Activated CD8-positive, alpha-beta memory T cell treated with anti-CD3 and anti-CD28 coated beads, Interleukin-2, amount 50 U/mL, for 1 hour (primary cell): ENCODE measurements around the gene PSD.

Source experiments
- DNase-seq: peaks from one replicate; pipeline ENCODE4 v3.0.0-alpha.2; 2020; ENCODE audit errors: extremely low read depth

The PSD gene

GRCh38 chr10:102420181-102420713 is 1.7 kb upstream of the PSD start:
- DNase-seq = no peak

GRCh38 chr10:102419269-102420180 is 940 bp upstream of the PSD start:
- DNase-seq = no peak

GRCh38 chr10:102416695-102417094 is 1.9 kb downstream of the PSD start:
- DNase-seq = no peak

- DNase-seq = no peak
Observed at GRCh38 chr10:102416283-102416682, 2.3 kb downstream of the PSD start.

GRCh38 chr10:102414749-102415148 is 3.8 kb downstream of the PSD start:
- no peak for DNase-seq

GRCh38 chr10:102413806-102414561 is 4.6 kb downstream of the PSD start:
- no peak for DNase-seq

- DNase-seq = no peak
Observed at GRCh38 chr10:102413053-102413705, 5.4 kb downstream of the PSD start.

GRCh38 chr10:102412293-102412692 is 6.3 kb downstream of the PSD start:
- no peak for DNase-seq

- no peak for DNase-seq
Observed at GRCh38 chr10:102411341-102412255, 7.0 kb downstream of the PSD start.

GRCh38 chr10:102410429-102411073 is 8.0 kb downstream of the PSD start:
- DNase-seq = no peak

GRCh38 chr10:102409604-102410428 is 8.8 kb downstream of the PSD start:
- no peak for DNase-seq

GRCh38 chr10:102408728-102409603 is 9.6 kb downstream of the PSD start:
- DNase-seq = no peak

- no peak for DNase-seq
Observed at GRCh38 chr10:102408131-102408727, 10.4 kb downstream of the PSD start.

GRCh38 chr10:102407425-102408130 is 11.0 kb downstream of the PSD start:
- no peak for DNase-seq

GRCh38 chr10:102406815-102407214 is 11.8 kb downstream of the PSD start:
- DNase-seq = no peak

GRCh38 chr10:102405632-102406031 is 13.0 kb downstream of the PSD start:
- no peak for DNase-seq

GRCh38 chr10:102405108-102405571 is 13.4 kb downstream of the PSD start:
- no peak for DNase-seq
